CMK (cell line): ENCODE measurements around the gene LMBRD2.

Experiments
- DNase-seq: peaks from one replicate; pipeline ENCODE4 v3.0.0-alpha.2; 2010; ENCODE audit warnings: low read depth

LMBRD2 gene

GRCh38 chr5:36105819-36106218 lies 45.9 kb downstream of the LMBRD2 start:
- no peak for DNase-seq

GRCh38 chr5:36099748-36100147 lies 51.9 kb downstream of the LMBRD2 start:
- DNase-seq, result no peak

- no peak for DNase-seq
These were observed 55.2 kb downstream of the LMBRD2 start for GRCh38 chr5:36096486-36096885.

GRCh38 chr5:36089989-36090388 lies 61.7 kb downstream of the LMBRD2 start:
- no peak for DNase-seq

- peak; percentile 17 for DNase-seq
These were observed 72.4 kb downstream of the LMBRD2 start for GRCh38 chr5:36079200-36079781.

- no peak for DNase-seq
These were observed 73.3 kb downstream of the LMBRD2 start for GRCh38 chr5:36078430-36078829.

GRCh38 chr5:36073595-36074216 lies 78.0 kb downstream of the LMBRD2 start:
- DNase-seq, result no peak

- no peak for DNase-seq
These were observed 80.8 kb downstream of the LMBRD2 start for GRCh38 chr5:36070687-36071571.

GRCh38 chr5:36068751-36069281 lies 82.9 kb downstream of the LMBRD2 start:
- DNase-seq, result no peak

GRCh38 chr5:36066540-36067210 lies 85.0 kb downstream of the LMBRD2 start, which contains the start of gene UGT3A2:
UGT3A2 (minus strand) TSS chr5:36066882; CDS start chr5:36066789, 93 bp downstream.
- no peak for DNase-seq

GRCh38 chr5:36066001-36066539 lies 85.6 kb downstream of the LMBRD2 start:
- no peak for DNase-seq

- no peak for DNase-seq
These were observed 91.2 kb downstream of the LMBRD2 start for GRCh38 chr5:36060420-36060887.

- no peak for DNase-seq
These were observed 91.9 kb downstream of the LMBRD2 start for GRCh38 chr5:36059571-36060419.

GRCh38 chr5:36058776-36059175 lies 92.9 kb downstream of the LMBRD2 start:
- no peak for DNase-seq

- no peak for DNase-seq
These were observed 94.3 kb downstream of the LMBRD2 start for GRCh38 chr5:36057386-36057785.

GRCh38 chr5:36056422-36056821 lies 95.3 kb downstream of the LMBRD2 start:
- no peak for DNase-seq

- DNase-seq, result no peak
These were observed 95.7 kb downstream of the LMBRD2 start for GRCh38 chr5:36055984-36056383.

- DNase-seq, result no peak
These were observed 97.0 kb downstream of the LMBRD2 start for GRCh38 chr5:36054647-36055046.

- no peak for DNase-seq
These were observed 99.1 kb downstream of the LMBRD2 start for GRCh38 chr5:36052538-36052937.

- no peak for DNase-seq
These were observed 101.7 kb downstream of the LMBRD2 start for GRCh38 chr5:36049949-36050348.
